ENCODE measurements around the gene ABCA13.

Gene ABCA13

GRCh38 chr7:48664241-48664640 lies 493.0 kb downstream of the ABCA13 start:
- no peak for DNase-seq
- 83% methylated on average over 3 of the region's 4 CpGs for WGBS
- H2BK12ac ChIP-seq (ENCODE audit: low read length in 2 of 2), result no peak overlapping the region

GRCh38 chr7:48665353-48666135 lies 494.3 kb downstream of the ABCA13 start:
- H3K23ac ChIP-seq (ENCODE audit: low read length in 2 of 2), result no peak overlapping the region

More at GRCh38 chr7:48664241-48664640, 493.0 kb downstream of the ABCA13 start:
- Histone ChIP-seq H2BK15ac (ENCODE audit: low read depth, poor library complexity, severe bottlenecking) (no peak overlapping the region), H3K4me3 (ENCODE audit: insufficient read depth in 1 of 2, low read depth in 1 of 2, low read length in 2 of 2) (no peak overlapping the region), H4K8ac (ENCODE audit: low read length) (no peak overlapping the region), H2AFZ (ENCODE audit: low read depth, low read length) (no peak overlapping the region), H3K9me3 (ENCODE audit: control insufficient read depth, low read length) (no peaks in the 10 kb centered on the region), H3K9ac (ENCODE audit: low read length) (no peak overlapping the region), H4K91ac (ENCODE audit: low read length) (no peak overlapping the region), H3K18ac (ENCODE audit: low read depth in 1 of 2, low read length in 2 of 2) (no peak overlapping the region), H3K23ac (ENCODE audit: low read length in 2 of 2) (no peak overlapping the region), H3K27ac (ENCODE audit: low read length, poor library complexity, severe bottlenecking) (no peak overlapping the region), H3K36me3 (ENCODE audit: control insufficient read depth in 1 of 2, insufficient read depth in 2 of 2, low read depth in 1 of 2, low read length in 2 of 2) (no peaks in the 10 kb centered on the region), H2AK5ac (ENCODE audit: low read length, severe bottlenecking) (no peak overlapping the region), H3K4me1 (ENCODE audit: control insufficient read depth, insufficient read depth, low read depth, low read length) (no peaks in the 10 kb centered on the region), H3K27me3 (ENCODE audit: control insufficient read depth in 1 of 2, insufficient read depth in 1 of 2, low read length in 2 of 2) (no peaks in the 10 kb centered on the region), H3K79me1 (replicated peaks; ENCODE audit: low read length, poor library complexity, severe bottlenecking) (no peaks in the 10 kb centered on the region), H2BK5ac (ENCODE audit: low read depth, low read length, poor library complexity, severe bottlenecking) (no peak overlapping the region), H3K4me2 (ENCODE audit: low read length, poor library complexity, severe bottlenecking) (no peak overlapping the region), H2BK120ac (ENCODE audit: low read depth, low read length) (no peak overlapping the region), H3K4ac (ENCODE audit: low read depth in 1 of 2, low read length in 2 of 2) (no peak overlapping the region), H3K14ac (ENCODE audit: low read length in 2 of 2) (no peak overlapping the region)

GRCh38 chr7:48667407-48667806 lies 496.1 kb downstream of the ABCA13 start:
- Histone ChIP-seq H3K14ac (ENCODE audit: low read length in 2 of 2) (no peak overlapping the region), H2BK12ac (ENCODE audit: low read length in 2 of 2) (no peak overlapping the region), H3K27me3 (ENCODE audit: control insufficient read depth in 1 of 2, insufficient read depth in 1 of 2, low read length in 2 of 2) (no peaks in the 10 kb centered on the region), H3K23ac (ENCODE audit: low read length in 2 of 2) (no peak overlapping the region), H3K36me3 (ENCODE audit: control insufficient read depth in 1 of 2, insufficient read depth in 2 of 2, low read depth in 1 of 2, low read length in 2 of 2) (no peaks in the 10 kb centered on the region), H2BK15ac (ENCODE audit: low read depth, poor library complexity, severe bottlenecking) (no peak overlapping the region), H2AFZ (ENCODE audit: low read depth, low read length) (no peak overlapping the region), H2AK5ac (ENCODE audit: low read length, severe bottlenecking) (no peak overlapping the region), H4K8ac (ENCODE audit: low read length) (no peak overlapping the region), H3K4me1 (ENCODE audit: control insufficient read depth, insufficient read depth, low read depth, low read length) (no peaks in the 10 kb centered on the region), H3K9ac (ENCODE audit: low read length) (no peak overlapping the region), H3K18ac (ENCODE audit: low read depth in 1 of 2, low read length in 2 of 2) (no peak overlapping the region), H3K79me1 (replicated peaks; ENCODE audit: low read length, poor library complexity, severe bottlenecking) (no peaks in the 10 kb centered on the region), H3K27ac (ENCODE audit: low read length, poor library complexity, severe bottlenecking) (no peak overlapping the region), H3K4me2 (ENCODE audit: low read length, poor library complexity, severe bottlenecking) (no peak overlapping the region), H2BK5ac (ENCODE audit: low read depth, low read length, poor library complexity, severe bottlenecking) (no peak overlapping the region), H4K91ac (ENCODE audit: low read length) (no peak overlapping the region), H2BK120ac (ENCODE audit: low read depth, low read length) (no peak overlapping the region), H3K4me3 (ENCODE audit: insufficient read depth in 1 of 2, low read depth in 1 of 2, low read length in 2 of 2) (no peak overlapping the region), H3K9me3 (ENCODE audit: control insufficient read depth, low read length) (no peaks in the 10 kb centered on the region), H3K4ac (ENCODE audit: low read depth in 1 of 2, low read length in 2 of 2) (no peak overlapping the region)
- 47% methylated on average over 1 of the region's 1 CpG for WGBS
- no peak for DNase-seq

More at GRCh38 chr7:48665353-48666135, 494.3 kb downstream of the ABCA13 start:
- Histone ChIP-seq H2BK120ac (ENCODE audit: low read depth, low read length) (no peak overlapping the region), H3K79me1 (replicated peaks; ENCODE audit: low read length, poor library complexity, severe bottlenecking) (no peaks in the 10 kb centered on the region), H3K18ac (ENCODE audit: low read depth in 1 of 2, low read length in 2 of 2) (no peak overlapping the region), H3K27me3 (ENCODE audit: control insufficient read depth in 1 of 2, insufficient read depth in 1 of 2, low read length in 2 of 2) (no peaks in the 10 kb centered on the region), H3K4me3 (ENCODE audit: insufficient read depth in 1 of 2, low read depth in 1 of 2, low read length in 2 of 2) (no peak overlapping the region), H3K4me2 (ENCODE audit: low read length, poor library complexity, severe bottlenecking) (no peak overlapping the region), H3K4ac (ENCODE audit: low read depth in 1 of 2, low read length in 2 of 2) (no peak overlapping the region), H2AFZ (ENCODE audit: low read depth, low read length) (no peak overlapping the region), H3K9me3 (ENCODE audit: control insufficient read depth, low read length) (no peaks in the 10 kb centered on the region), H2BK12ac (ENCODE audit: low read length in 2 of 2) (no peak overlapping the region), H2BK15ac (ENCODE audit: low read depth, poor library complexity, severe bottlenecking) (no peak overlapping the region), H2BK5ac (ENCODE audit: low read depth, low read length, poor library complexity, severe bottlenecking) (no peak overlapping the region), H4K91ac (ENCODE audit: low read length) (no peak overlapping the region), H4K8ac (ENCODE audit: low read length) (no peak overlapping the region), H3K27ac (ENCODE audit: low read length, poor library complexity, severe bottlenecking) (no peak overlapping the region), H2AK5ac (ENCODE audit: low read length, severe bottlenecking) (no peak overlapping the region), H3K36me3 (ENCODE audit: control insufficient read depth in 1 of 2, insufficient read depth in 2 of 2, low read depth in 1 of 2, low read length in 2 of 2) (no peaks in the 10 kb centered on the region), H3K14ac (ENCODE audit: low read length in 2 of 2) (no peak overlapping the region), H3K9ac (ENCODE audit: low read length) (no peak overlapping the region), H3K4me1 (ENCODE audit: control insufficient read depth, insufficient read depth, low read depth, low read length) (no peaks in the 10 kb centered on the region)
- WGBS, result 44% methylated on average over 3 of the region's 4 CpGs
- no peak for DNase-seq

- H3K4me1 ChIP-seq (ENCODE audit: control insufficient read depth, insufficient read depth, low read depth, low read length), result no peaks in the 10 kb centered on the region
- H3K9ac ChIP-seq (ENCODE audit: low read length), result no peak overlapping the region
- H2BK5ac ChIP-seq (ENCODE audit: low read depth, low read length, poor library complexity, severe bottlenecking), result no peak overlapping the region
- H2AFZ ChIP-seq (ENCODE audit: low read depth, low read length), result no peak overlapping the region
- no peak overlapping the region for H3K4me2 ChIP-seq (ENCODE audit: low read length, poor library complexity, severe bottlenecking)
- no peak overlapping the region for H3K18ac ChIP-seq (ENCODE audit: low read depth in 1 of 2, low read length in 2 of 2)
- H2BK120ac ChIP-seq (ENCODE audit: low read depth, low read length), result no peak overlapping the region
- H2BK15ac ChIP-seq (ENCODE audit: low read depth, poor library complexity, severe bottlenecking), result no peak overlapping the region
- no peak overlapping the region for H3K23ac ChIP-seq (ENCODE audit: low read length in 2 of 2)
- H2BK12ac ChIP-seq (ENCODE audit: low read length in 2 of 2), result no peak overlapping the region
- no peak overlapping the region for H3K27ac ChIP-seq (ENCODE audit: low read length, poor library complexity, severe bottlenecking)
- DNase-seq, result no peak
- no peaks in the 10 kb centered on the region for H3K9me3 ChIP-seq (ENCODE audit: control insufficient read depth, low read length)
- H2AK5ac ChIP-seq (ENCODE audit: low read length, severe bottlenecking), result no peak overlapping the region
- H3K27me3 ChIP-seq (ENCODE audit: control insufficient read depth in 1 of 2, insufficient read depth in 1 of 2, low read length in 2 of 2), result no peaks in the 10 kb centered on the region
- H3K36me3 ChIP-seq (ENCODE audit: control insufficient read depth in 1 of 2, insufficient read depth in 2 of 2, low read depth in 1 of 2, low read length in 2 of 2), result no peaks in the 10 kb centered on the region
- H4K91ac ChIP-seq (ENCODE audit: low read length), result no peak overlapping the region
- no peak overlapping the region for H4K8ac ChIP-seq (ENCODE audit: low read length)
- H3K4me3 ChIP-seq (ENCODE audit: insufficient read depth in 1 of 2, low read depth in 1 of 2, low read length in 2 of 2), result no peak overlapping the region
- H3K14ac ChIP-seq (ENCODE audit: low read length in 2 of 2), result no peak overlapping the region
- no CpG with 5 or more reads among the region's 1 CpG for WGBS
- no peaks in the 10 kb centered on the region for H3K79me1 ChIP-seq (replicated peaks; ENCODE audit: low read length, poor library complexity, severe bottlenecking)
- no peak overlapping the region for H3K4ac ChIP-seq (ENCODE audit: low read depth in 1 of 2, low read length in 2 of 2)
Observed at GRCh38 chr7:48671656-48672055, 500.4 kb downstream of the ABCA13 start.
